Activated T-helper 2 cell treated with anti-CD3 and anti-CD28 coated beads, Interferon-gamma antibody, Interleukin-2, Interleukin-4, amounts not matched to agents 10 μg/mL and 5 μg/mL and 100 μg/mL, durations not matched to agents 14 hours and 24 hours and 36 hours (primary cell): Measurements from ENCODE around the gene SLC35A5. TPM values are rescaled to one million over a fixed set of nuclear protein-coding genes. Genes with fewer than 3 reads are reported as not detected.
"Not testable (repeated sequence)": the region's sequence is repeated elsewhere in the genome, so short reads cannot be mapped to it uniquely, and the experiment has no call there.

Source experiments
- DNase-seq: peaks from one replicate; pipeline ENCODE4 v3.0.0; 2021; ENCODE audit warnings: low spot score
- H3K27ac Mint-ChIP-seq: one replicate; pipeline ENCODE4 v1.8.0; 2021; ENCODE audit warnings: mixed read lengths
- H3K27me3 Mint-ChIP-seq: one replicate; pipeline ENCODE4 v1.8.0; 2021; ENCODE audit warnings: low read depth, mixed read lengths
- H3K36me3 Mint-ChIP-seq: one replicate; pipeline ENCODE4 v1.8.0; 2021; ENCODE audit warnings: low read depth, mixed read lengths
- H3K4me1 Mint-ChIP-seq: one replicate; pipeline ENCODE4 v1.8.0; 2021; ENCODE audit warnings: low read depth, mixed read lengths
- H3K4me3 Mint-ChIP-seq: one replicate; pipeline ENCODE4 v1.8.0; 2021; ENCODE audit warnings: low read depth, mild to moderate bottlenecking, moderate library complexity, mixed read lengths
- H3K9me3 Mint-ChIP-seq: one replicate; pipeline ENCODE4 v1.8.0; 2021; ENCODE audit warnings: mixed read lengths
- intact Hi-C: fragments of 100-400 bp; cut with micrococcal nuclease; formaldehyde crosslinking; loops from one replicate; pipeline ENCODE4 v1.15.1; 2023
- total RNA-seq: library from RNA; stranded (reverse); gene quantifications from 2 replicates; pipeline ENCODE4 v1.2.3, GENCODE V29; 2022

Gene SLC35A5
- total RNA-seq, 1 donor from 2014 or later, result 12.6 TPM

GRCh38 chr3:112555535-112556170 is 6.2 kb upstream of the SLC35A5 start:
- DNase-seq, result no peak
- Mint-ChIP-seq H3K27me3 (no peaks in the 10 kb centered on the region), H3K9me3 (peaks cover 12% of the 10 kb centered on the region), H3K27ac (peak overlapping the region; percentile 29), H3K4me1 (peaks cover 41% of the 10 kb centered on the region), H3K36me3 (peaks cover 67% of the 10 kb centered on the region), H3K4me3 (peak overlapping the region; percentile 27)
- intact Hi-C loops, result no loop called here

GRCh38 chr3:112557976-112558375 is 3.9 kb upstream of the SLC35A5 start:
- H3K36me3 Mint-ChIP-seq, result peaks cover 49% of the 10 kb centered on the region
- H3K4me3 Mint-ChIP-seq, result no peak overlapping the region
- H3K27ac Mint-ChIP-seq, result peak overlapping the region; percentile 4
- peaks cover 45% of the 10 kb centered on the region for H3K4me1 Mint-ChIP-seq
- intact Hi-C loops, result no loop called here
- DNase-seq, result no peak
- peaks cover 2% of the 10 kb centered on the region for H3K9me3 Mint-ChIP-seq
- no peaks in the 10 kb centered on the region for H3K27me3 Mint-ChIP-seq

GRCh38 chr3:112560307-112560706 is 1.5 kb upstream of the SLC35A5 start:
- Mint-ChIP-seq H3K4me3 (peak overlapping the region; percentile 92), H3K36me3 (peaks cover 46% of the 10 kb centered on the region), H3K27ac (peak overlapping the region; percentile 99), H3K4me1 (peaks cover 47% of the 10 kb centered on the region), H3K27me3 (no peaks in the 10 kb centered on the region), H3K9me3 (no peaks in the 10 kb centered on the region)
- intact Hi-C loops, result loop anchor here (2.0 to 5.0 kb wide), 5 partner anchors 28 to 1137 kb away; partner anchors contain the start of genes BTLA and USF3
- no peak for DNase-seq

GRCh38 chr3:112560721-112561483 is 943 bp upstream of the SLC35A5 start:
- H3K4me1 Mint-ChIP-seq, result peaks cover 43% of the 10 kb centered on the region
- intact Hi-C loops, result loop anchor here (2.0 to 5.0 kb wide), 5 partner anchors 28 to 1136 kb away; partner anchors contain the start of genes BTLA and USF3
- H3K36me3 Mint-ChIP-seq, result peaks cover 43% of the 10 kb centered on the region
- H3K27me3 Mint-ChIP-seq, result no peaks in the 10 kb centered on the region
- H3K4me3 Mint-ChIP-seq, result peak overlapping the region; percentile 92
- DNase-seq, result peak; percentile 67
- peak overlapping the region; percentile 99 for H3K27ac Mint-ChIP-seq
- no peaks in the 10 kb centered on the region for H3K9me3 Mint-ChIP-seq

- DNase-seq, result no peak
- Mint-ChIP-seq H3K27me3 (no peaks in the 10 kb centered on the region), H3K27ac (peak overlapping the region; percentile 99), H3K4me1 (peaks cover 46% of the 10 kb centered on the region), H3K36me3 (peaks cover 46% of the 10 kb centered on the region), H3K9me3 (no peaks in the 10 kb centered on the region), H3K4me3 (peak overlapping the region; percentile 92)
- intact Hi-C loops, result loop anchor here (2.0 to 5.0 kb wide), 5 partner anchors 29 to 1136 kb away; partner anchors contain the start of genes BTLA and USF3
These were observed 436 bp upstream of the SLC35A5 start for GRCh38 chr3:112561484-112561733.

GRCh38 chr3:112564247-112564939 is 2.5 kb downstream of the SLC35A5 start:
- DNase-seq, H3K4me3 Mint-ChIP-seq, H3K27me3 Mint-ChIP-seq, H3K27ac Mint-ChIP-seq, H3K9me3 Mint-ChIP-seq: not testable (repeated sequence)
- intact Hi-C loops, result loop anchor here (5.0 kb wide), 4 partner anchors 67 to 1133 kb away; partner anchors contain the start of genes BTLA and USF3
- Mint-ChIP-seq H3K36me3 (peaks cover 38% of the 10 kb centered on the region), H3K4me1 (peaks cover 43% of the 10 kb centered on the region)

GRCh38 chr3:112564940-112565305 is 3.1 kb downstream of the SLC35A5 start:
- H3K36me3 Mint-ChIP-seq, result peaks cover 38% of the 10 kb centered on the region
- no peaks in the 10 kb centered on the region for H3K27me3 Mint-ChIP-seq
- no peak overlapping the region for H3K4me3 Mint-ChIP-seq
- DNase-seq, result no peak
- peaks cover 39% of the 10 kb centered on the region for H3K4me1 Mint-ChIP-seq
- intact Hi-C loops, result loop anchor here (5.0 kb wide), 4 partner anchors 68 to 1132 kb away; partner anchors contain the start of genes BTLA and USF3
- no peak overlapping the region for H3K27ac Mint-ChIP-seq
- no peaks in the 10 kb centered on the region for H3K9me3 Mint-ChIP-seq

- Mint-ChIP-seq H3K36me3 (peaks cover 58% of the 10 kb centered on the region), H3K27ac (no peak overlapping the region), H3K9me3 (no peaks in the 10 kb centered on the region), H3K4me3 (no peak overlapping the region), H3K4me1 (peaks cover 21% of the 10 kb centered on the region), H3K27me3 (no peaks in the 10 kb centered on the region)
- intact Hi-C loops, result no loop called here
- DNase-seq, result no peak
These were observed 6.8 kb downstream of the SLC35A5 start for GRCh38 chr3:112568642-112569041.

GRCh38 chr3:112569265-112569664 is 7.4 kb downstream of the SLC35A5 start:
- Mint-ChIP-seq H3K36me3 (peaks cover 59% of the 10 kb centered on the region), H3K9me3 (no peaks in the 10 kb centered on the region), H3K4me3 (no peak overlapping the region), H3K27me3 (no peaks in the 10 kb centered on the region), H3K4me1 (peaks cover 16% of the 10 kb centered on the region), H3K27ac (no peak overlapping the region)
- intact Hi-C loops, result no loop called here
- no peak for DNase-seq

- Mint-ChIP-seq H3K4me1 (peaks cover 4% of the 10 kb centered on the region), H3K9me3 (no peaks in the 10 kb centered on the region), H3K4me3 (no peak overlapping the region), H3K36me3 (peaks cover 43% of the 10 kb centered on the region), H3K27me3 (no peaks in the 10 kb centered on the region), H3K27ac (no peak overlapping the region)
- intact Hi-C loops, result no loop called here
- no peak for DNase-seq
These were observed 10.9 kb downstream of the SLC35A5 start for GRCh38 chr3:112572701-112573100.

- intact Hi-C loops, result no loop called here
- DNase-seq, result no peak
- Mint-ChIP-seq H3K4me3 (no peak overlapping the region), H3K27ac (no peak overlapping the region), H3K36me3 (peaks cover 22% of the 10 kb centered on the region), H3K27me3 (no peaks in the 10 kb centered on the region), H3K9me3 (no peaks in the 10 kb centered on the region), H3K4me1 (peaks cover 10% of the 10 kb centered on the region)
These were observed 17.4 kb downstream of the SLC35A5 start for GRCh38 chr3:112579232-112579631.

- no peaks in the 10 kb centered on the region for H3K27me3 Mint-ChIP-seq
- no peak for DNase-seq
- no peak overlapping the region for H3K27ac Mint-ChIP-seq
- H3K9me3 Mint-ChIP-seq, result no peaks in the 10 kb centered on the region
- H3K4me3 Mint-ChIP-seq, result no peak overlapping the region
- peaks cover 26% of the 10 kb centered on the region for H3K36me3 Mint-ChIP-seq
- intact Hi-C loops, result loop anchor here (5.0 kb wide), 1 partner anchor 233 kb away; no protein-coding TSS in a partner anchor
- peaks cover 10% of the 10 kb centered on the region for H3K4me1 Mint-ChIP-seq
These were observed 17.9 kb downstream of the SLC35A5 start for GRCh38 chr3:112579697-112580096.
